GM19467 (cell line): Measurements from ENCODE around the gene SFI1.

Experiments used
- ATAC-seq: cut with Tn5 transposase; IDR thresholded peaks from one replicate; pipeline ENCODE4 v1.9.1; 2021; ENCODE audit warnings: mild to moderate bottlenecking, moderate library complexity; ENCODE audit not compliant: unreplicated experiment

The SFI1 gene

GRCh38 chr22:31615491-31615860 is 119.1 kb downstream of the SFI1 start:
- ATAC-seq: no peak

DNA sequence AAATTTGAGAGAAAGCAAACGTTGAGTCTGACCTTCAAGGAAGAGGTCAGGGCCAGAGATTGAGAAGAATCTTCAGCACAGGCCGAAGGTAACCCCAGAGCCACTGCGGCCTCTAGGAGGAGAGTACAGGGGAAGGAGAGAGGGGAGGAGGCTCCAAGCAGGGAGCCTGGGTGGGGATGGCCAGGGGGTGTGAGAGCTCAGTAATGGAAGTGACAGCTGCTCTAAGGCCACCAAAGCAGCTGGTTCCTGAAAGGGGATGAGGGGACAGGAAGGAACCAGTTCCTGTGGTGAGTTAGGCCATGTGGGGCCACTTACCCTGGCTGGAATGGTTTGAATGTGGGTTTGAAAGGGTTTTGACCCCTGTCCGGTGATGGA is 119.6 kb downstream of the SFI1 start:
- ATAC-seq: no peak

- peak; percentile 51 for ATAC-seq
Observed at GRCh38 chr22:31616315-31616980, 120.1 kb downstream of the SFI1 start.

GRCh38 chr22:31618057-31618456 is 121.7 kb downstream of the SFI1 start:
- ATAC-seq: no peak

DNA sequence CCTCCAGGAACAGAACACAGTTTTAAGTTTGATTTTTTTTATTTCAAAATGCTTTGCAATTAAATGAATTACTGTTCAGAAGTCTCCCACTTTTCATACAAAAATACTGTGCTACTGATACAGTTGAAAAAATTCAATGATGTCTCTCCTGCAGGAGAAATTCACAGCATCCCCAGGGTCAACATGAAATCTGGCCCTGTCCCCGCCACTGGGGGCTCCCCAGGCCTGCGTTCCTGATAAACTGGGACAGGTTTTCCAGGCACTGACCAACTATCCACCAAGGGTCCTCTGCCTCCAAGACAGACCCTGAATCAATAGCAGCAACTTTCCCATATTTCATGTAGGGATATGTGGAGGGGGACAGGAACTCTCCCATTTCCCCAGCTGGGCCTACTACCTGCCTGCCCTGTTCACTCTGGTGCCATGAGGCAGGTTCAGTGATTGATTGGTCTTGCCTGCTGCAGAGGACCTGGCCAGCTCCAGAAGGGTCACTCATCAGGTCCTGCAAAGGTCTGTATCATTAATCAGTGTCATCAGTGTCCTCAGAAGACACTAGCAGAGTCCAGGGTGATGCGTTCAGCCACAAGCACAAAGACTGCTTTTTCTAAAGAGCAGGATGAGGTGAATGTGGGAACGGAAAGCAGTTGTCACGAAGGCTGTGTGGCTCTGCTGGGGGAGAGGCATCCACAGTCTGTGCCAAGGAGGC is 122.3 kb downstream of the SFI1 start:
- ATAC-seq: no peak

- no peak for ATAC-seq
Observed at GRCh38 chr22:31619611-31620300, 123.4 kb downstream of the SFI1 start.

GRCh38 chr22:31620756-31621480 is 124.6 kb downstream of the SFI1 start:
- ATAC-seq: no peak

DNA sequence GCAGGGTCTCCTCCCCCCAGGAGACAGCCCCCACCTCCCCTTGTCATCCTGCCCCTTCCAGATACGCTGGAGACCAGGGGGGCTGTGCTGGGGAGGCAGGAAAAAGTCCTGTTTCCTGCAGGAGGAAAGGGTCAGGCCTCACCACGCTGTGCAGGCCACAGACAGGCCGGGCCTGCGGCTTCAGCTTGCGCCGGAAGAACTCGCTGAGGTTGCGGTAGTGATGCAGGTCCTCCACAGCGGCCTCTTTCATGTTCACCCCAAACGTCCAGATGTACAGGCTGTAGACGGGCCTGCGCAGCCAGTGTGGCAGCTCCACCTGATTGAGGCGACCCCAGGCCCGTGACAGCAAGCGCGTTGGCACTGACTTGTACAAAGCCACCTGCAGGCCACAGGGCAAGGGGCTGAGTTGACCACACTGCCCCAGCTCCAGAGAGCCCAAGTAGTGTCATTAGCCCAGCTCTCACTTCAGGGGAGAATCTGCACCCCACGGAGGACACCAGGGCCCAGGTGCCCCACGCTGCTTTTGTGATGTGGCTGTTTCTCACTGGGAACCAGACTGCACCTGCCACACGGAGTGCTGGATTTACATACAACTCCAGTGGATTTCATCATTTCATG is 125.3 kb downstream of the SFI1 start:
- no peak for ATAC-seq

DNA sequence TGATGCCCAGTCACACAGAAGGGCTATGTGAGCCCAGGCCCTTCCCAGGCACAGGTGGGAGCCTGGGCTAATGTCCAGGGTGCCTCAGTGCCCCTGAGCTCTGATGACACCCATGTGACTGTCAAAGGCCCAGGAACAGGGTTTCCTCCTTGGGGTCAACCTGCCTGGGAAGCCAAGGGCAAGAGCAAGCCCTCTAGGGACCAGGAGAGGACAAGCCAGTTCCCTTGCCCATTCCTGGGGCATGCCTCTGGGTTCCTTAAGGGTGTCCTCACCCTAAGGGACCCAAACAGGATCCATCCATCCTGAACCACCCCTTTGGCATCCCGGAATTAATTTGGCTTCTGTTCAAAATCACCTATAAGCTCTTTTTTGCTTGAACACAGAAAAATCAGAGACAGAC is 126.6 kb downstream of the SFI1 start:
- no peak for ATAC-seq

DNA sequence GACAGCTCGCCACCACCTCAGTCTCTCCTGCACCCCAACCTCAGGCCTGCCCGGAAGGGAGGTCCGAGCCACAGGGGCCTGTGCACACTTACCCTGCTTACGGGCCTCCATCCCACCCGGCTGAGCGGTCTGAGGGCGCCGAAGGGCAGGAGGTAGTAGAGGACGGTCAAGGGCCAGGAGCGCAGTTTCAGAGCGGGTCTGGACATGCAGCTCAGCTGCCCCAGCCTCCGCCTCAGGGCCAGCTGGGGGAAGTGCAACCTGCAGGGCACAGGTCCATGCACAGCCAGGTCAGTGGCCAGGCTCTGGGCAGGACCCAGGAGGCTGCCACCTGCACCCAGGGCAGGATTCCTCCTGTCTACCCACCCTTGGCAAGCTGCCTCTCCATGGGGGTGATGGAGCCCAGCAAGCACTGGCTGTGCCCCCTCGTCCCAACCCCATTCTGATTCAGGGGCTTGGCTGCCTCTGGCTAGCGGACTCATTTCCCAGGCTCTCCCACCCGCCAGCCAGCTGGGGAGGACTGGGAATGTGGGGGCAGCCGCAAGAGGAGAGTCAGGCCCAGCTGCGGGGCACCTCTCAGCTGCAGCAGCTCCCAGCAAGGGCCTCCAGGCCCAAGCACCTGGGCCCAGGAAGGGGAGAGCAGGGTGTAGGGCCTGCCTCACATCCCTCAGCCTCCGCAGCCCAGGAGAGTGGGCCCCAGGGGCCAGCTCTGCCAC is 127.4 kb downstream of the SFI1 start:
- ATAC-seq: no peak

DNA sequence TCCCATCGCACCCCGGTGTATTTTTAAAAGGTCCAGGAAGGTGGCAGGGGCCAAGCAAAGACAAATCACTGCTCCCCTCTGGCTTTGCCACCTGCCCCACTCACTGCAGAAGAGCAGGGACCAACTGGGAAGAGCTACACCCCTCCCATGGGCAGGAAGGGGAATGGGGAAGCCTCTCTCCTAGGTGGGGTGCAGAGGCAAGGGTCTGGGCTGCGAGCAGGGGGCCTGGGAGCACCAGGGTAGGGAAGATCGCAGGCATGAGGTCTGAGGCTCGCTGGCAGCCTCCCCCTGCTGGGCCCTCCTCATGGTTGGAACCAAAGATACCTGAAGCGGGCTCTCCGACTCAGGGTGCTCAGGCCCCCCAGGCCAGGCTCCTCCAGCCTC is 128.9 kb downstream of the SFI1 start:
- ATAC-seq: no peak

GRCh38 chr22:31625661-31626426 is 129.5 kb downstream of the SFI1 start:
- ATAC-seq: no peak

- no peak for ATAC-seq
Observed at GRCh38 chr22:31626427-31627150, 130.3 kb downstream of the SFI1 start.

DNA sequence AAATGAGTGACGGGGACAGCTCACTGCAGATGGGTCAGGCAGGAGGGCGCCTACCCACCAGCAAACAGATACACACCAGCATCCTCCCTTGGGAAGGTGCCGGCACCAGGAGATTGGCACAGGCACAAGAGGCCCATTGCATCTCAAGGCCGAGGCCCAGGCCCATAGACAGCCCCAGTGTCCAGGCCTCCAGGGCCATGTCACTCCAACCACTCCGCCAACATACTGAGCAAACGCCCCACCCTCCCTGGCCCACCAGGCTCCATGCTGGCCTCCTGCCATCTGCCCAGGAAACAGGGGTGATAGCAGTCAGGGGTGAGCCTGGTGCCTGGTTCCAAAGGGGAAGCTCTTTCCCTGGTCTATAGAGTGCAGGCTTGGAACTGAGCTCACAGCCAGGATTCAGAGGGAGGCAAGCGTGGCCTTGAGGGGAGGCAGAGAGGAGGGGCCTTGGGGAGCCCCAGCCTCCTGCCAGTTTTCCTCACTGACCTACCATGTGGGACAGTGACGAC is 130.9 kb downstream of the SFI1 start:
- ATAC-seq: no peak

GRCh38 chr22:31628362-31628761 is 132.0 kb downstream of the SFI1 start:
- no peak for ATAC-seq

GRCh38 chr22:31628969-31629708 is 132.8 kb downstream of the SFI1 start:
- ATAC-seq: no peak

DNA sequence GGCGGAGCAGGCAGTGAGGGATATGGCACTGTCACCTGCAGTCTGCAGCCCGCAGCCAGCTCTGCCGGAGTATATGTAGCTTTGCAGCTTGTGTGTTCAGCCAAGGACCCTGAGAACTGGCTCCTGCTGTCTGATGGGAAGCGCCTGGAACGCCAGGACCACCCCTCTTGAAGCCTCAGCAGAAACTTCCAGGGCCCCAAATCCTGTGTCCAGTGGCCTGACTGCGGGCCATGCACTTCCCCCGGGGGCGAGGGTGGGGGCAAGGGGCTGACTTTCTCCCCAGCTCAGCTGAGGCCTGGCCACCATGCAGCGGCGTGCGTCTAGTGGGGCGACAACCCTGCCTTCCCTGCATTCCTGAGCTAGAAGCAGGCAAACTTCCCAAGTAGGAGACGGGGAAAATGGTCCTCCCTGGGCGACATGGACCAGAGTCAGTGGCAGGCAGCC is 133.4 kb downstream of the SFI1 start:
- ATAC-seq: no peak
